Hippocampal formation (tissue), 2 donors: ENCODE data around the gene MVB12B.

Experiments
- DNase-seq, 2 donors: peaks; one replicate each; lab custom pipeline; 2025; lab: John Stamatoyannopoulos, UW

Gene MVB12B

GRCh38 chr9:126505697-126506346, 179.2 kb downstream of the MVB12B start:
- DNase-seq: no peak

GRCh38 chr9:126506361-126507317, 180.0 kb downstream of the MVB12B start:
- peak in 1 of 2 donors; percentile 26 for DNase-seq

DNA sequence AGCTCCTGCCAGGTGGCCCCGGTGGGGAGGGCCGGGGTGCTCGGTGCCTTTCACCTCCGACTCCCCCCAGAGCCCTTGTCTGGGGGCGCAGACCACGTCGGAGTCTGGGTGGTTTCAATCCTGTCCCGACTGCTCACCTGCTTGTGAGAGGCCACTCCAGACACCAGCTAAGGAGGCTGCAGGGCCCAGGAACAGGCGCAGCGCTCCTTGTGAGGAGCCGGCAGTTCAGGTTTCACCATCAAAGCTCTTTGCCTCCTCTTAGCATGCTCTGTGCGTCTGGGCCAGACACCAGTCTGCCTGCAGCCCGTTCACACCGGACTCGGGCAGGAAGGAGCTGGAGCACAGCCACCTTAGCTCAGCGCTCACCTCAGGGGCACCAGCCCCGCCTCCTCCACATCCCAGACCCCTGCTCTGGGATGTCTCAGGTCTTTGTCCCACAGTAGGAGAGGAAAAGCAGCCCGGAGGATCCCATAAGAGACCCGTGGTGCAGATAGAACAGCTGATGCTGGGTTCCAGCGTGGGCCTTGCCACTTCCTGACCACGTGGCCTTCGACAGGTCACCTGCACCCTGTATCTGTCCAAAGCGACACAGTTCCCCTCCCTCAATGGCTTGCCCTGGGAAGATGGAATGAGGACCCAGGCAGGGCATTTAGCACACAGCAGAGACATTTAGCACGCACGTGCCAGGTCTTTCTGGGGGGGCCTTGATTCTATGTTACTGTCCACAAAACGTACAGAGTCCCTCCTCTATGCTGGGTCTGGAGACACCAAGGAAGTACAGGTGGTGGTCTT, 180.9 kb downstream of the MVB12B start:
- no peak for DNase-seq

DNA sequence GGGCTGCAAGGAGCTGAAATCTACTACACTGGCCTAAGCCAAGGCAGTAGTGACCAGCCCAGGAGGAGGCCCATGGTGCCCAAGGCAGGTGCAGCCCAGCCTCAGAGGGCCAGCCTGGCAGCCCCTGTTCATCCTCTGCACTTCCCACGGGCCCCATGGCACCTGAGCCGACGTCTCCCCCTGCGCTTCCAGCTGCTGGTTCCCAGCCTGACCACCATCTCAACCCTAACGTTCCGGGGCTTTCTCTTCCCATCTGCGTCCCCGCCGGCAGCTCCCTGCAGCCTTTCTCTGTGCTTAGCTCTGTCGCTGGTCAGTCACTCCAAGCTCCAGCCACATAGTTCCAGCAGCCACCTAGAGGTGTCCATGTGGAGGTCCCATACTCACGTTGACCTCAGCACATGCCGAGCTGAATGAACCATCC, 181.6 kb downstream of the MVB12B start:
- DNase-seq: no peak

GRCh38 chr9:126508928-126509327, 182.3 kb downstream of the MVB12B start:
- DNase-seq: no peak

DNA sequence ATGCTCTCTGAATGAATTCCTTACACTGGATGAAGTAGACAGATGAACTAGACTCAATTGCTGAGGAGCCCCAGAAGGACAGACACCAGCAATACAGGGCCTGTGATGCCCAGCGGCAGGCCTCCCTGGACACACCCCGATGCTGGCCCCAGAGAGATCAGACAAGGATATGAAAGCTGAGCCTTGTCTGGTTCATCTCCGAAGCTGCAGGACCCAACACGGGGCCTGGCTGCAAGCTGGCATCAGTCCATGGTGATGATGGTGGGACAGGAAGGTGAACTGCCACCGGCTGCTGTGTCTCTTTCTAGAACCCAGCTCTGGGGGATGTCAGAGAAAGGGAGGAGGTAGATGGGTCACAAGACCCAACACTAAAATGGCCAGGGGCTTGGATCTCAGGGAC, 183.1 kb downstream of the MVB12B start:
- DNase-seq: no peak

DNA sequence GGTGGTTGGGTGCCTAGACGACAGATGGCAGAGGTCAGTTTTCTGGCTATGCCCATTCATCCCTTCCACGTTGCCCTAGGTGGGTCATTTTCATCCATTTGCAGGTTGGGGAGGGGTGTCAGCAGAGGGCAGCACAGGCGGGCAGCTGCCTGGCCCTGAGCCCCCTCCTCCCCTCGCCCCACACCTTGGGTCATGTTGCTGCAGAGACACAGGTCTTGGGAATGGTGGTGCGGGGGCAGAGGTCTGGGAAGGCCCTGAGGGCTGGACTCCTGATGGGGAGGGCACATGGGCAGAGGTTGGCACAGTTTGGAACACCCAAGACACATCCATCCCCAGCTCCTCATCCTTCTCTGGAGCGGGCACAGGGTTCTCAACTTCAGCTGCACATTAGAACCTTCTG, 183.9 kb downstream of the MVB12B start:
- no peak for DNase-seq

DNA sequence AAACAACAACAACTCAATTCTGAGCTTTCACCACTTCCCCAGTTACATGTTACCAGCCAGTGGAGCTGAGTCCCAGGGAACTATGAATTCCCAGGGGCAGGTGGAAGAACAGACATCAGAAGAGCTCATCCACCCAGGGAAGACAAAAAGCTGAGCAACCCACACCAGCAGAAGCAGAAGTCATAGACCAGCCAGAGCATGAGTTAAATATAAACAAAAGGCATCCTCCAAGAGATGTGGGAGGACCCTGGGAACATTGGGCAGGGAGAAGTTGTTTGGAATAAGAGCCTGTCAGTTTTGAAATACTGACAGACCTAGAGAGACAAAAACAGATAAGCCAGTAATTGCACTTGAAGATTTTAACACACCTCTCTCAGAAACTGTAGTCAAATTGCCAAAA, 184.8 kb downstream of the MVB12B start:
- no peak for DNase-seq

- DNase-seq: no peak
Observed at GRCh38 chr9:126513159-126514036, 186.8 kb downstream of the MVB12B start.

DNA sequence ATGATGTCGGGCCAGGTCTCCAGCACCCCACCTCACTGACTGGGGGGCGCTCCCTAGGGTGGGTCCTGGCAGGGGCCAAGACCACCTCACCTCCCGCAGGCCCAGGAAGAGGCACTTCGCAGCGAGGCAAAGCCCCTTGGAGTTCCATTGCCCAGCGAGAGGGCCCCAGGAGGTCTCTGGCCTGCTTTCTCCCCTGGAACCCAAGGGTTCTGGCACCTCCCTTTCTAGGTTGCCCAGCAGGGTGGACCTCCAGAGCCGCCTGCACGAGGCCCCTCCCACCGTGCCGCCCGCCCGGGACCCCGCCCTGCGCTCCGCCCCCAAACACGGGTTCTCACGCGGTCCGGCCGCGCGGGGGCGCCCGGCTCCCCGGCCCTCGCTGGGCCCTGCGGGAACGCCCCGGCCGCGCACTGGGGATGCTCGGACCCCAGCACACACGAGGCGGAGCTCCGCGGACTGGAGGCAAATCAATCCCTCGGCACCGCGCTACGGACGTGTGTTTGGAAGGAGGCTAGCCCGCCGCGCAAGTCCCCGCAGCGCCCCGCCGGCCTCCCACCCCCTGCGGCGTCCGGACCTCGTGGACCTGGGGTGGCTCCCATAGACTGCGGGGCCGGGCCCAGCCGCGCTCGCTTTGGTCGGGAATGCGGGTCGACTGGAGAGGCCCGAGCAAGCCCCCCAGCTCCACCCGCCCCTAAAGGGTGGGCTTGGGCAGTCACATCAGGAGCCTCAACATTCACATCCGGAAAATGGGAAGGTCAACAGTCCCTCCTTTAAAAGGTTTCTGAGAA, 187.6 kb downstream of the MVB12B start:
- peak in 1 of 2 donors; percentile 44 for DNase-seq

- DNase-seq: no peak
Observed at GRCh38 chr9:126515001-126515872, 188.6 kb downstream of the MVB12B start.

DNA sequence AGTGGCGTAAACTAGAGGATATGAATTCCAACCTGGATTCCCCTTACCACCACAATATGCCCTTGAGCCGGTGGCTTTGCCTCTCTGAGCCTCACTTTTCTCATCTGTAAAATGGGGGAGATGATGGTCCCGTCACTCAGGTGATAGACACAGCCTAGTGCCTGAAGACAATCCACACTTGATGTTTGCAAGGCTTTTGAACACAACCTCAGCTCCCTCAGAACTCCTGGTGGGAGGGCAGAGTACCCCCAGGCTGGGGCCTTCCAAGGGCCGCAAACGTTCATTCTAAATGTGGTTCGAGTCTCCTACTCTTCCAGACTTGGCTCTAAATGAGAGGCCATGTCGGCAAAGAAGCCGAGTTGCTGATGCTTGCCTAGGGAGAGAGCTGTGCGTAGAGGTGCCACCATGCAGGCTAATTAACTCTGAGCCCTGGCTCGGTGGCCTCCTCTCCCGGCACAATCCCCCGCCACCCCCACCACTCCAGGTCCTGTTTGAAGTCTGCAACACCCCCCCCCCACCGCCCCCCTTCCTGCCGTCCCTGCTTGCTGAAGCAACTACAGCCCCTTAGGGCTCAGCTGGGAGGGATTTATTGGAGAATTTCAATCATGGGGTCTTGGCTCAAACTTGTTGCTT, 189.4 kb downstream of the MVB12B start:
- DNase-seq: no peak

- DNase-seq: no peak
Observed at GRCh38 chr9:126516561-126516935, 189.9 kb downstream of the MVB12B start.

DNA sequence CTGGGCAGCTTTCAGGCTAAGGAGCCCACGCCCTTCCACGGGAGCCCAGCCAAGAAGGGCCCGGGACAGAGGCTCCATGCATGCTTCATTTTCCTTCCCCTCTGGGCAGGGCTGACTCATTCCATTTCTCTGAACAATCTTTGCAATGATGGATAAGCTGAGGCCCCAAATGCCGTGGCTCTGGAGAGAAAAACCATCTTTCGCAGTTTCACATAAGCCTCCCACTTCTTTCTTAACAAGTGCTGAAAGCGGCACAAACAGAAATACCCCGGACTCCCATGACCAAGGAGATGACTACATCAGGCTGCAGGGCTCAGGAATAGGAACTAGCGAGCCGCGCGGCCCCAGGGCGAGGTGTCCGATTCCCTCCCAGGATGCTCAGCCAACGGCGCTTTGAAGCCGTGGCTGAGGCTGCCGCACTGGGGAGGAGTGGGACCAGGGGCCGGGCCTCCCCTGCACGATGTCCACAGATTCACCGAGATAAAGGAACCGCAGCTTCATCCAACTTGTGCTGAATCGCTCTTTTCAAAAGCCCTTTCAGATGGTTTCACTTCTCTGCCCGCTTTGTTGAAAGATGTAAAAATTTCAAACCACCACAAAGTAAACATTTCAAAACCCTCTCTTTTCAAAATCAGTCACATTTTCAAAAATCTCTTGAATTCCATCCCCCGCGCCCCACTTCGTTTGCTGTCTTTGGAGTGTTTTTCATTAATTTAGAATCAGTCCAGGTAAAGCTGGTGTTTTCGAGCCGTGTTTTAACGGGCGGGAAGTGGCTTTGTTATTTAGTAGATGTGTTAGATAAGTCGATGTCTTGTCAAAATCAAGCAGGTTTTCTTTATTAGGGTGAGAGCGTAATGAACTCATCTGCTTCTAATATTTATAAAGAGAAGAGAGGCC, 190.6 kb downstream of the MVB12B start:
- DNase-seq: no peak

- no peak for DNase-seq
Observed at GRCh38 chr9:126517833-126518356, 191.3 kb downstream of the MVB12B start.

DNA sequence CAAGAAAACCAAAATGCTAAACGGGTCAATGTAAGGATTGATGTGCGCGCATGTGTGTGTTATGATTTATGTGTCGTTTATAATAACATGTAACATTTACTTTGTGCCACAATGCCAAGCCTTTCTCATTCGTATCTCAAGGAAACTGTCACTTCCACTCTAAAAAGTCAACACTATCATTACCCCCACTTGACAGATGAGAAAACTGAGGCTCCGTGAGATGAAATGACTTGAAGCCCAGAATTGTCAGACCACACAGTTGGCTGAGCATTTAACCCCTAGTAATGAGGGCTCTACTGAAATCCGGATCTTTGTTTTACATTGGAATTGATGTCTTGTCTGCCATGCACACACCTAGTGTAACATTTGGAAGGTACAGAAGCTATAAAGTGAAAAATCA, 192.1 kb downstream of the MVB12B start:
- no peak for DNase-seq

- no peak for DNase-seq
Observed at GRCh38 chr9:126519660-126520420, 193.2 kb downstream of the MVB12B start.
